ENCODE results near the gene FNDC8.
"Not testable (repeated sequence)": the region's sequence is repeated elsewhere in the genome, so short reads cannot be mapped to it uniquely, and the experiment has no call there.

The FNDC8 gene

DNA sequence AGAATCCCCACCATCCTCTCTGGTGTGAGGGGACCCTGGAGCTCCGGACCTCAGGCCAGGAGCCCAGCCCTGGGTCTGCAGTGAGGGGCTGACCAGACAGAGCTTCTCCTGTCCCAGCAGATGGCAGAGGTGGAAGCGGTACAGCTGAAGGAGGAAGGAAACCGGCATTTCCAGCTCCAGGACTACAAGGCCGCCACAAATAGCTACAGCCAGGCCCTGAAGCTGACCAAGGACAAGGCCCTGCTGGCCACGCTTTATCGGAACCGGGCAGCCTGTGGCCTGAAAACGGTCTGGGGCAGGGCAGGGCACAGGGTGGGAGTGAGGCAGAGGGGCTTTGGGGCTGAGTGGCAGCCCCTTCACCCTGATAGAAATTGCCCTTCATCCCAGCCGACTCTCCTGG is 26.7 kb downstream of the FNDC8 start:
- Mint-ChIP-seq H3K4me3 (no peak overlapping the region), H3K36me3 (no peaks in the 10 kb centered on the region), H3K27me3 (no peaks in the 10 kb centered on the region), H3K4me1 (no peaks in the 10 kb centered on the region), H3K9me3 (no peaks in the 10 kb centered on the region), H3K27ac (no peak overlapping the region)

DNA sequence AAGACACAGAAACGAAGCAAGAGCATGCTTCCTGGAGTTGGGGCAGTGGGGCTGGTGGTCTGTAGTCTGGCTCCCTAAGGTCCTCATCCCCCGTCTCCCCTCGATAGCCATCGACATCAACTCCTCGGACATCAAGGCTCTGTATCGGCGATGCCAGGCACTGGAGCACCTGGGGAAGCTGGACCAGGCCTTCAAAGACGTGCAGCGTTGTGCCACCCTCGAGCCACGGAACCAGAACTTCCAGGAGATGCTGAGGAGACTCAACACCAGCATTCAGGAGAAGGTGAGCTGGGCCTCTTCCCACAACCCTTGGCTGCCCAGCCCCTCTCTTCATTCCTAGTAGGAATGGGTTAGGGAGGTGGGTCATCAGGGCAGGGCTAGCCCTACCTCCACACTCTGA is 28.5 kb downstream of the FNDC8 start:
- H3K4me3 Mint-ChIP-seq, result no peak overlapping the region
- H3K36me3 Mint-ChIP-seq, result no peaks in the 10 kb centered on the region
- H3K27ac Mint-ChIP-seq, result no peak overlapping the region
- H3K27me3 Mint-ChIP-seq, result no peaks in the 10 kb centered on the region
- no peaks in the 10 kb centered on the region for H3K9me3 Mint-ChIP-seq
- no peaks in the 10 kb centered on the region for H3K4me1 Mint-ChIP-seq

DNA sequence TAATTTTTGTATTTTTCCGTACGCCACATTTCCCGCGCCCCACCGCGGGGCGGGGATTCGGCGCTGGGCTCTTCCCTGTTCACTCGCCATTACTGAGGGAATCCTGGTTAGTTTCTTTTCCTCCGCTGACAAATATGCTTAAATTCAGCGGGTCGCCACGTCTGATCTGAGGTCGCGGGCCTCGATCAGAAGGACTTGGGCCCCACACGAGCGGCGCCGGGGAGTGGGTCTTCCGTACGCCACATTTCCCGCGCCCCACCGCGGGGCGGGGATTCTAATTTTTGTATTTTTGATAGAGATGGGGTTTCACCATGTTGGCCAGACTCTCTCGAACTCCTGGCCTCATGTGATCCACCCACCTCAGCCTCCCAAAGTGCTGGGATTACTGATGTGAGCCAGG is 29.7 kb downstream of the FNDC8 start:
- not testable (repeated sequence) for H3K36me3 Mint-ChIP-seq

DNA sequence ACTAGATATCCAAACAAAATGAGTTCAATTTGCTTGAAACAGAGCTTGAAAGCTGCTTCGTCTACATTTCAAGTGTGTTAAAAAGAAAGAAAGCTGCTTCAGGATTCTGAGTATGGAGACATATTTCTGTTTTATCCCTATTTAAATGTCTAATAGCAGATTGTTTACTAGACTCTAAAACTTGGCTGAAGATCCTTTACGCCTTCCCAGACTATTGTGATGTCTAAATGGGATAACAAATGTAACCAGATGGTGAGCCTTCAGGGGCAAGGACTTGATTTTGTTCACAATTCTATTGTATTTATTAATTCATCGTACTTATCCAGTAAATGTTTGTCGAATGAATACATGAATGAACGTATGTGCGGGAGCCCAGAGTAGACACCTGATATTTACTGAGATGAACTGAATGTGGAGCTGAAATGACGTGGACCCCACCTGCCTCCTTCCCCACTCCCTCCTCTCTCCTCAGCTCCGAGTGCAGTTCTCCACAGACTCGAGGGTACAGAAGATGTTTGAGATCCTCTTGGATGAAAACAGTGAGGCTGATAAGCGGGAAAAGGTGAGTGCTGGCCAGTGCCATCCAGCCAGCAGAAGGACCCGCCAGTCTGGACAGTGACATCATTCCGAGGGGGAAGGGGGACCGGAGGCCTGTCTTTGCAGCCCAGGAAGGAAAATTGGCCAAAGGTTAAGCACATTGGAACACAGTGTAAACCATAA is 31.2 kb downstream of the FNDC8 start:
- no peaks in the 10 kb centered on the region for H3K4me1 Mint-ChIP-seq

More for the DNA sequence above, 29.7 kb downstream of the FNDC8 start:
- not testable (repeated sequence) for H3K27ac Mint-ChIP-seq, H3K4me1 Mint-ChIP-seq, H3K9me3 Mint-ChIP-seq, H3K4me3 Mint-ChIP-seq, H3K27me3 Mint-ChIP-seq

DNA sequence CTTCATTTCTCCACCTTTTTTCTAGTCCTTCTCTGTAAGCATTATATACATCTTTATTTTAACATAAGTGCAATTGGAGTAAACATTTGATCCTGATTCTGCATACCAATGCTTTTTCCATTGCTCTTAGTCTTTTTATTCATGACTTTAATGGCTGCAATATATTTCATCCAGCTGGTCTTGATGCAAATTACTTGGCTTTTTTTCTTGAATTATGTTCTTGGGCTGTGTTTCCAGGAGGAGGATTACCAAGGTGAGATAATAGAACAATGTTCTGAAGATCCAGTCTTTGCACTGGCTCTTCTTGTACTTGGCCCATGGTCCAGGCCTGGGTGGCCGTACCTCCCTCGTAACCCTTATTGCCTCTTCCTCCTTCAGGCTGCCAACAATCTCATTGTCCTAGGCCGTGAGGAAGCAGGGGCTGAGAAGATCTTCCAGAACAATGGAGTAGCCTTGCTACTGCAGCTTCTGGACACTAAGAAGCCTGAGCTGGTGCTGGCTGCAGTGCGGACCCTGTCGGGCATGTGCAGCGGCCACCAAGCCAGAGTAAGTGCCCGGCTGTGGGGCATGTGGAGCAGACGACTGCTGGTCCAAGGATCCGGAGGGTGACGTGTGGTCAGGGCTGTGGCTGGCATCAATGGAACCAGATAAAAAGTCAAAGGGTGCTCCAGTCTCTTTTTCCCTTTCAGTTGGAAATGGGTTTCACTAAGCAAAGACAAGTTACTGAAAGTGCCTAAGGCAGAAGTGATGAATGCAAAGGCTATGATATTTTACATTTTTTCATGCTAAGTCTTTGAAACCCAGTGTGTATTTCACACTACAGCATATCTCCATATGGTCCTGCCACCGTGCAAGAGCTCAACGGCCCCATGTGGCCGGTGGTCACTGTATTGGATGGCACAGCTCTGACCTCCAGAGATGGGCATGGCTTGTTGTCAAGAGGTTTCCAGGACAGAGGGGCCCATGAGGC is 33.1 kb downstream of the FNDC8 start:
- Mint-ChIP-seq H3K4me3 (no peak overlapping the region), H3K27ac (no peak overlapping the region), H3K4me1 (peaks cover 4% of the 10 kb centered on the region), H3K9me3 (no peaks in the 10 kb centered on the region), H3K27me3 (no peaks in the 10 kb centered on the region), H3K36me3 (no peaks in the 10 kb centered on the region)

More for the DNA sequence above, 31.2 kb downstream of the FNDC8 start:
- no peaks in the 10 kb centered on the region for H3K9me3 Mint-ChIP-seq
- no peak overlapping the region for H3K4me3 Mint-ChIP-seq
- peak overlapping the region; percentile 71 for H3K27ac Mint-ChIP-seq
- no peaks in the 10 kb centered on the region for H3K27me3 Mint-ChIP-seq
- H3K36me3 Mint-ChIP-seq, result no peaks in the 10 kb centered on the region

DNA sequence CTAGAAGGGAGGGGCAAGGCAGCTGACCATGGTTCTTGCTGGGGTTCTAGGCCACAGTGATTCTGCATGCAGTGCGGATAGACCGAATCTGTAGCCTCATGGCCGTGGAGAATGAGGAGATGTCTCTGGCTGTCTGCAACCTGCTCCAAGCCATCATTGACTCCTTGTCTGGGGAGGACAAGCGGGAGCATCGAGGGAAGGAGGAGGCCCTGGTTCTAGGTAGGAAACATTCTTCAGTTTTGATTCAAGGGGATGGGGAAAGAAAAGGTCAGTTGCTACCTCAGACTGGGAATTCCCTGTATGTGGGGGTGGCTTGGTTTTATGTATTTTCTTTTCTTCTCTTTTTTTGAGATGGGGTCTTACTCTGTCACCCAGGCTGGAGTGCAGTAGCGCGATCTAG is 33.8 kb downstream of the FNDC8 start:
- H3K36me3 Mint-ChIP-seq, result no peaks in the 10 kb centered on the region
- no peak overlapping the region for H3K4me3 Mint-ChIP-seq
- H3K27ac Mint-ChIP-seq, result no peak overlapping the region
- no peaks in the 10 kb centered on the region for H3K9me3 Mint-ChIP-seq
- peaks cover 11% of the 10 kb centered on the region for H3K4me1 Mint-ChIP-seq
- no peaks in the 10 kb centered on the region for H3K27me3 Mint-ChIP-seq

DNA sequence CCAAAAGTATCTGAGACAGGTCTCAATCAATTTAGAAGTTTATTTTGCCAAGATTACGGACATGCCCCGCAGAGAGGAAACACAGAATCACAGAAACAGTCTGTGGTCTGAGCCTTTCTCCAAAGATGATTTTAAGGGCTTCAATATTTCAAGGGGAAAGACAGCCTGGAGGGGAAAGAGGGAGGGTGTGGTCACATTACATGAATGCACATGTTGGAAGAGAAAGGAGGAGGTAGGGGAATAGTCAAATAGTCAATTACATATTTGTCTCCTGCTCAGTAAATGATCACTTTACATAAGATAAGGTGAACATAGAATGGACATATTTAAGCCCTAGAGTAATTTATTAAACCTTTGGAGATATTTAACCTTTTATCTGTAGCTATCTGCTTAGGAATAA is 38.5 kb downstream of the FNDC8 start:
- H3K36me3 Mint-ChIP-seq, result no peaks in the 10 kb centered on the region
- H3K4me1 Mint-ChIP-seq, result peaks cover 47% of the 10 kb centered on the region
- H3K4me3 Mint-ChIP-seq, result no peak overlapping the region
- H3K27me3 Mint-ChIP-seq, result no peaks in the 10 kb centered on the region
- H3K9me3 Mint-ChIP-seq, result no peaks in the 10 kb centered on the region
- H3K27ac Mint-ChIP-seq, result peak overlapping the region; percentile 3

DNA sequence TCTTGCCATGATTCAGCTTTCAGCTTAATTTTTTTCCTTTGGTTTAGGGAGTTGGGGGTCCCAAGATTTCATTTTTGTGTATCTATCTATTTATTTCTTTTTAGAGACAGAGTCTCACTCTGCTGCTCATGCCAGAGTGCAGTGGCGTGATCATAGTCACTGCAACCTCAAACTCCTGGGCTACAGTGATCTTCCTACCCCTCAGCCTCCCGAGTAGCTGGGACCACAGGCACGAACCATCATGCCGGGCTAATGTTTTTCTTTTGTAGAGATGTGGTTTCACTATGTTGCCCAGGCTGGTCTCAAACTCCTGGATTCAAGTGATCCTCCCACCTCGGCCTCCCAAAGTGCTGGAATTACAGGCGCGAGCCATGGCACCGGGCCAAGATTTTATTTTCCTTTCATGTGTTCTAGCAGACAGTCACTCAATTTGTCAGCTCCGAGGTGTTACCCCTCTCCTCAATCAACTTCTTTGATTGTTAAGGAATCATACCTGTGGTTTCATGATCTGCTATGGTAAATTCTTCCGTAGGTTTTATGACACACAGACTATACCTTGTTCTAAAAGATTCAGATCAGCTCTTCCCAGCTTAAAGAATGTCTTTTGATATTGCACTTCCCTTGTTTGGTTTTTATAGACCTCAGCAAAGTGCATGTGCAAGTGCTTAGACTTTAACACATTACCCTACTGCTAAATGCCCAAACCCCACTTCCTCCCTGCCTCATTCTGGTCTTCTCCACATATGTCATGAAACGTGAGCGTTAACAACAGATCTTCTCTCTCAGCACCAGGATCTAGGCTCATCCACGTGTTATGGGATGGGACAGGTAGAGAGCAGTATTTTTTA is 39.2 kb downstream of the FNDC8 start:
- Mint-ChIP-seq H3K27ac (peak overlapping the region; percentile 80), H3K4me1 (peaks cover 53% of the 10 kb centered on the region), H3K36me3 (no peaks in the 10 kb centered on the region), H3K4me3 (peak overlapping the region; percentile 68), H3K9me3 (no peaks in the 10 kb centered on the region), H3K27me3 (no peaks in the 10 kb centered on the region)

DNA sequence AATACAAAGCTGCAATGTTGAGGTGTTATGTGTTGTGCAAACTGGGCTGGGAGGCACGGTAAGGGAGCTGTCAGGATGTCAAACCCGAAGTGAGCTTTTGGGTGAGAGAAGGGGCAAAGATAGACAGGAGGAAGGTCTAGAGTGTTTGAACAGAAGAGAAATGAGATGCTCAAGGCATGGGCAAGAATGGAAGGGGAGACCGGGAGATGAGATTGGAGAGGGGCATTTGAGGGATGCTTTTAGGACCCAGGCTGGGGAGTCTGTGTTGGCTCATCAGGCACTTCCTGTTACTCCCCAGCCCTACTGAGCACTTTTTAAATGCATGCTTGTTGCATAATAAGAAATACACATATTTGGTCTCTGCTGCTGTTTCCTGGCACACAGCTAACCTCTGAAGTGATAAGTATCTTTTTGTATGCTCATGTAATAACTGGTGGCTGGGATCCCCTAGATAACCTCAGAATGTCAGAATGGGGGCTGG is 39.9 kb downstream of the FNDC8 start:
- no peaks in the 10 kb centered on the region for H3K27me3 Mint-ChIP-seq
- no peaks in the 10 kb centered on the region for H3K36me3 Mint-ChIP-seq
- H3K4me3 Mint-ChIP-seq, result peak overlapping the region; percentile 68
- H3K9me3 Mint-ChIP-seq, result no peaks in the 10 kb centered on the region
- H3K4me1 Mint-ChIP-seq, result peaks cover 57% of the 10 kb centered on the region
- H3K27ac Mint-ChIP-seq, result peak overlapping the region; percentile 80

DNA sequence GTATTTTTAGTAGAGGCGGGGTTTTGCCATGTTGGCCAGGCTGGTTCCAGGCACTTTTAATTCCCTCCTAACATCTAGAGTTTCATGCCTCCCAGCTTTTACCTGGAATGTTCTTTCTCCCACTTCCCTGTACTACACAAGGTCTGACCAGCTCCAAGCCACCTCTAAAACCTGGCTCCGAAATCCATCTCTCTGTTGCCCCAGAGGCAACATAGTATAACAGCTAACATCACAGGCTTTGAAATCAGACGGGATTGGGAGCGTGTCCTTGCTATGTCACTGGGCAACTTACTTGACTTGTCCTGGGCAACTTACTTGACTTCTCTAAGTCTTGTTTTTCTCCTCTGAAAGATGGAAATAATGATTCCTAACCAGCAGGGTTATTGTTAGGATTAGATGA is 41.3 kb downstream of the FNDC8 start:
- Mint-ChIP-seq H3K4me3 (no peak overlapping the region), H3K4me1 (peaks cover 58% of the 10 kb centered on the region), H3K36me3 (no peaks in the 10 kb centered on the region), H3K27ac (no peak overlapping the region), H3K9me3 (no peaks in the 10 kb centered on the region), H3K27me3 (no peaks in the 10 kb centered on the region)

DNA sequence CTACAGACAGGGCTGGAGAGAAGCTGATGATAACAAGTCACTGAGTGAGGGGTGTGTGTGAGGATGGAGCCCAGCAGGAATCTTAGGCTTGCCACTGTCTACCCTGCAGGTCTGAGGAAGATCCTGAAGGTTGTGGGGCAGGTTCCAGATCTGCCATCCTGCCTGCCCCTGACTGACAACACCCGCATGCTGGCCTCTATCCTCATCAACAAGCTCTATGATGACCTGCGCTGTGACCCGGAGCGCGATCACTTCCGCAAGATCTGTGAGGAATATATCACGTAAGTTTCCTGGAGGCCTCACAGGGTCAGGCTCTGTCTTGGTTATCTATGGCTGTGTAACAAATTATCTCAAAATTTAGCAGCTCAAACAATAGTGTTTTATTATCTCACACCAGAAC is 42.5 kb downstream of the FNDC8 start:
- Mint-ChIP-seq H3K9me3 (no peaks in the 10 kb centered on the region), H3K27me3 (no peaks in the 10 kb centered on the region), H3K4me1 (peaks cover 58% of the 10 kb centered on the region), H3K27ac (no peak overlapping the region), H3K4me3 (no peak overlapping the region), H3K36me3 (no peaks in the 10 kb centered on the region)

DNA sequence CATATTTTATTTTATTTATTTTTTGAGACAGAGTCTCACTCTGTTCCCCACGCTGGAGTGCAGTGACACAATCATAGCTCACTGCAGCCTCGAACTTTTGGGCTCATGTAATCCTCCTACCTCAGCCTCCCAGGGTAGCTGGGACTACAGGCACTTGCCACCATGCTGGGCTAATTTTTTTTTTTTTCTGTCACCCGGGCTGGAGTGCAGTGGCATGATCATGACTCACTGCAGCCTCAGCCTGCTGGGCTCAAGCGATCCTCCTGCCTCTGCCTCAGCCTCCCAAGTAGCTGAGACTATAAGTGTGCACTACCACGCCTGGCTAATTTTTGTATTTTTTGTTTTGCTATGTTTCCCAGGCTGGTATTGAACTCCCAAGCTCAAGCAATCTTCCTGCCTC is 43.3 kb downstream of the FNDC8 start:
- Mint-ChIP-seq H3K4me3 (no peak overlapping the region), H3K36me3 (no peaks in the 10 kb centered on the region), H3K27me3 (no peaks in the 10 kb centered on the region), H3K9me3 (no peaks in the 10 kb centered on the region), H3K27ac (no peak overlapping the region), H3K4me1 (peaks cover 52% of the 10 kb centered on the region)

DNA sequence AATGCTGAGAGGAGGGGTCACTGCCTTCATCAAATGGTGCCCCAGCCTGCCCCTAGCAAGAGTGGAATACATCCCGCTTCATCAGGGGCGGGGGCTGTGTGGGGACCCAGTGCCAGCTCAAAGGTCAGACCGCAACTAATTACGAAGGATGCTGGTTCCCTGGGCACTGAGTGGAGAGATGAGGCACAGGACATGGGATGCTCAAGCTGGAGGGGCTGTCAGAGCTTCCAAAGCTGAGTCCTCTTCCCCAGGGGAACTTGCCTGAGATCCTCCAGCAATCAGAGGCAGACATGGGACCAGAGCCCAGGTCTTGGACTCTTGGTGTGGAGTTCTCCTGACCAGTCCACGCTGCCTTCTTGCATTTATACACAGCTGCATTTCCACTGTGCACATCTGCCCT is 45.1 kb downstream of the FNDC8 start:
- Mint-ChIP-seq H3K4me1 (peaks cover 38% of the 10 kb centered on the region), H3K36me3 (no peaks in the 10 kb centered on the region), H3K27ac (peak overlapping the region; percentile 74), H3K9me3 (no peaks in the 10 kb centered on the region), H3K27me3 (no peaks in the 10 kb centered on the region), H3K4me3 (no peak overlapping the region)

DNA sequence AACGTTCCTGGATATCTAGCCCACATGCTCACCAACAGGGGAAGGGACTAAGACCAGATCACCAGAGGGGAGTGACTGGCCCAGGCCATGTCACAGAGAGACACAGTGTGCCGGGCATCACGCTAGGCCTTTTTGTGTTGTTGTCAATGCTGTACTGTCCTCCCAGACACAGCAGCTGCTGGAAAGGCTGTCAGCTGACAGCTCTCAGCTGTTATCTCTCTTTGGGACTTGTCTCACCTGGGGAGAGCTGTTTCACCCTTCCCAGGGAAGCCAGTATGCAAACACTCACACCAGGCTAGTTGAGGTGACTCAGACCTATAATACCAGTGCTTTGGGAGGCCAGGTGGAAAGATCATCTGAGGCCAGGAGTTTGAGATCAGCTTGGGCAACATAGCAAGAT is 45.6 kb downstream of the FNDC8 start:
- no peak overlapping the region for H3K4me3 Mint-ChIP-seq
- no peaks in the 10 kb centered on the region for H3K9me3 Mint-ChIP-seq
- no peaks in the 10 kb centered on the region for H3K27me3 Mint-ChIP-seq
- H3K36me3 Mint-ChIP-seq, result no peaks in the 10 kb centered on the region
- peaks cover 38% of the 10 kb centered on the region for H3K4me1 Mint-ChIP-seq
- no peak overlapping the region for H3K27ac Mint-ChIP-seq

DNA sequence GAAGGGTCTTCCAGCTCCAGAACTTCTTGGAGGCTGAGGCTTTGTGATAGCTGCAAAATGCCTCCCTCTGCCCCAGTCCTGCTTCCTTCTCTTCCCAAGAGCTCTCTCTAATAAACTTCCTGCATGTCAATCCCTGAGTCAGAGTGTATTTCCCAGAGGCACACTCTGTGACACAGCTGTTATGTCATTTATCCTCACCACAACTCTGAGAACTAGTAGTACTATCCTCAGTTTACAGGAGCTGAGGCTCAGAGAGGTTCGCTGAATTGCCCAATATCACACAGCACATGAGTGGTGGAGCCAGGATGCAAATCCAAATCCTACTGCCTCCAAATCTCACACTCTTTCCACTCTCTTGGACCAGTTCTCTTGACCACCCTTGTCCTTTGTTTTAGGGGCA is 46.3 kb downstream of the FNDC8 start:
- Mint-ChIP-seq H3K4me1 (peaks cover 37% of the 10 kb centered on the region), H3K36me3 (no peaks in the 10 kb centered on the region), H3K9me3 (no peaks in the 10 kb centered on the region), H3K4me3 (no peak overlapping the region), H3K27me3 (no peaks in the 10 kb centered on the region), H3K27ac (no peak overlapping the region)

Data from activated naive CD4-positive, alpha-beta T cell treated with anti-CD3 and anti-CD28 coated beads, Interleukin-2, amount 50 U/mL, for 24 hours (primary cell).